Tibial artery (tissue), 4 donors: ENCODE results near the gene MORN4.

Experiments used
- DNase-seq, 2 donors: peaks; one replicate each; pipeline ENCODE4 v3.0.0-alpha.2; 2019
- H3K27ac ChIP-seq, 2 donors: fragments of 200-600 bp; sonication (generic) in 1 of 2; 1 replicate in 1 of 2; 2 replicates in 1 of 2; pipeline ENCODE4 v1.5.1; 2018 to 2019; ENCODE audit warnings: mild to moderate bottlenecking in 1 of 2
- H3K27me3 ChIP-seq, 2 donors: fragments of 200-600 bp; sonication (generic) in 1 of 2; one replicate each; pipeline versions ENCODE4 v1.5.1 to v1.6.0; 2016 to 2019
- H3K36me3 ChIP-seq, 3 donors: fragments of 200-600 bp; sonication (generic) in 2 of 3; one replicate each; pipeline ENCODE4 v1.5.1; 2016 to 2019; ENCODE audit warnings: mild to moderate bottlenecking in 2 of 3
- H3K4me1 ChIP-seq, 4 donors: fragments of 200-600 bp; sonication (generic) in 2 of 4; 1 replicate in 3 of 4; 2 replicates in 1 of 4; pipeline ENCODE4 v1.5.1; 2016 to 2019
- H3K4me3 ChIP-seq, 2 donors: fragments of 200-600 bp; sonication (generic) in 1 of 2; 1 replicate in 1 of 2; 2 replicates in 1 of 2; pipeline ENCODE4 v1.5.1; 2018 to 2019; ENCODE audit warnings: mild to moderate bottlenecking in 2 of 2
- H3K9me3 ChIP-seq, 3 donors: fragments of 200-600 bp; sonication (generic) in 1 of 3; one replicate each; pipeline ENCODE4 v1.5.1; 2016 to 2019
- intact Hi-C: fragments of 100-400 bp; cut with DNase I; formaldehyde crosslinking; loops from one replicate; pipeline ENCODE4 v1.15.0; 2023; ENCODE audit warnings: low total_unique reads
- TF ChIP-seq, protein P1 (sequence below), 2 experiments: fragments of 200-600 bp in 1 of 2; fragments of 450-650 bp in 1 of 2; IDR thresholded peaks; one replicate each; pipeline ENCODE4 v1.5.1; 2017 to 2019; ENCODE audit warnings: antibody characterized with exemption in 2 of 2, mild to moderate bottlenecking in 1 of 2, moderate library complexity in 1 of 2

The MORN4 gene

DNA sequence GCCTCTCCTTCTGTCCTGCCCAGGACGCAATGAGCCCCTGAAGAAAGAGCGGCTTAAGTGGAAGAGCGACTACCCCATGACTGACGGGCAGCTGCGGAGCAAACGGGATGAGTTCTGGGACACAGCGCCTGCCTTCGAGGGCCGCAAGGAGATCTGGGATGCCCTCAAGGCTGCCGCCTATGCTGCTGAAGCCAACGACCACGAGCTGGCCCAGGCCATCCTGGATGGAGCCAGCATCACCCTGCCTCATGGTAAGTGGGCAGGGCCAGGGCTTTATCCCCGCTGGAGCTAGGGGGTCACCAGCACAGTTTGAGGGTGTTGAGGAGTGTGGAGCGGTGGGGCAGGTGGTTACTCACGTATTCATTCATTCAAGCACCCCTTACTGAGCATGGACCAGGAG is 65.4 kb downstream of the MORN4 start:
- DNase-seq: no peak
- intact Hi-C loops: no loop called here

DNA sequence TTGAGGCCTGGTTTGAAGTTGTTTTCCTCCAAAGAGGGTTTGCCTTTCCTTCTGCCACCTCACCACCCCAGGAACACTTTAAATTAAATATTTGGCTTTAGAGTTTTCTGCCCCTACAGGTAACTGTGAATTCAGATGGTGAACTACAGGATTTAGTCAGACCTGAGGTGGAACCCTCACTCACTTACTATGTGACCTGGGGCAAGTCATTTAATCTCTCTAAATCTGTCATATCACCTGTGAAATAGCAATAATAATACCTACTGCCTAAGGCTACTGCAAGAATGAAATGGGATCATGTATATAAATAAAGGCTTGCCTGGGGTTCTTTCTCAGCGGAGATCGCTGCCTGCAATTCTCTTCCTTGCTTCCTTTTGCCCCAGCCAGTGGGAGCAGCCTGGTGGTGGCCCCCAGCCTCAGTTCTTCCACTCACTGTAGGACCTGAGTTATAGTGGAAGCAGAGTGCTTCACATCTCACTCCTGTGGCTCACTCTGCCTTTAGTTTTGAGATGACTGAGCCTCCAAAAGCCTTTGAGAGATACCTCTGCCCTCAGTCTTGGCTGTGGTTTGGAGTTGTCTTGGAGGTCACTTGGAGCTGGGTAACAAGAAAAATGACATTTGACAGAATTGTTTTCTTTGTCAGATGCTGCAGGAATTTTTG is 66.8 kb downstream of the MORN4 start:
- H3K36me3 ChIP-seq: peaks cover 0 to 38% (median 35%) of the 10 kb centered on the region in 3 donors
- DNase-seq: no peak
- H3K27me3 ChIP-seq: no peaks in the 10 kb centered on the region
- no peak overlapping the region for H3K4me3 ChIP-seq
- TF ChIP-seq, protein P1, sequence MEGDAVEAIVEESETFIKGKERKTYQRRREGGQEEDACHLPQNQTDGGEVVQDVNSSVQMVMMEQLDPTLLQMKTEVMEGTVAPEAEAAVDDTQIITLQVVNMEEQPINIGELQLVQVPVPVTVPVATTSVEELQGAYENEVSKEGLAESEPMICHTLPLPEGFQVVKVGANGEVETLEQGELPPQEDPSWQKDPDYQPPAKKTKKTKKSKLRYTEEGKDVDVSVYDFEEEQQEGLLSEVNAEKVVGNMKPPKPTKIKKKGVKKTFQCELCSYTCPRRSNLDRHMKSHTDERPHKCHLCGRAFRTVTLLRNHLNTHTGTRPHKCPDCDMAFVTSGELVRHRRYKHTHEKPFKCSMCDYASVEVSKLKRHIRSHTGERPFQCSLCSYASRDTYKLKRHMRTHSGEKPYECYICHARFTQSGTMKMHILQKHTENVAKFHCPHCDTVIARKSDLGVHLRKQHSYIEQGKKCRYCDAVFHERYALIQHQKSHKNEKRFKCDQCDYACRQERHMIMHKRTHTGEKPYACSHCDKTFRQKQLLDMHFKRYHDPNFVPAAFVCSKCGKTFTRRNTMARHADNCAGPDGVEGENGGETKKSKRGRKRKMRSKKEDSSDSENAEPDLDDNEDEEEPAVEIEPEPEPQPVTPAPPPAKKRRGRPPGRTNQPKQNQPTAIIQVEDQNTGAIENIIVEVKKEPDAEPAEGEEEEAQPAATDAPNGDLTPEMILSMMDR (IDR thresholded peaks at IDR 0.05): no peak
- H3K4me1 ChIP-seq: peaks cover 0 to 5% (median 2%) of the 10 kb centered on the region in 4 donors
- no peaks in the 10 kb centered on the region for H3K9me3 ChIP-seq
- intact Hi-C loops: no loop called here
- no peak overlapping the region for H3K27ac ChIP-seq

More for the DNA sequence above, 65.4 kb downstream of the MORN4 start:
- no peak overlapping the region for H3K4me3 ChIP-seq
- H3K4me1 ChIP-seq: peaks cover 0 to 18% (median 13%) of the 10 kb centered on the region in 4 donors
- H3K27me3 ChIP-seq: no peaks in the 10 kb centered on the region
- TF ChIP-seq, protein P1 (IDR thresholded peaks at IDR 0.05): no peak
- H3K36me3 ChIP-seq: peaks cover 0 to 40% (median 35%) of the 10 kb centered on the region in 3 donors
- no peak overlapping the region for H3K27ac ChIP-seq
- H3K9me3 ChIP-seq: no peaks in the 10 kb centered on the region

- intact Hi-C loops: no loop called here
- TF ChIP-seq, protein P1 (IDR thresholded peaks at IDR 0.05): no peak
These were observed 68.5 kb downstream of the MORN4 start for GRCh38 chr10:97564776-97565175.

More at GRCh38 chr10:97564776-97565175, 68.5 kb downstream of the MORN4 start:
- H3K27ac ChIP-seq: no peak overlapping the region
- H3K4me1 ChIP-seq: peaks cover 0 to 4% (median 0%) of the 10 kb centered on the region in 4 donors
- no peaks in the 10 kb centered on the region for H3K27me3 ChIP-seq
- peaks cover 0 to 21% (median 21%) of the 10 kb centered on the region in 3 donors for H3K36me3 ChIP-seq
- no peak for DNase-seq
- H3K4me3 ChIP-seq: no peak overlapping the region
- no peaks in the 10 kb centered on the region for H3K9me3 ChIP-seq
